Trophoblast cell (in vitro differentiated cells and primary cell): ENCODE results near the gene CIDEC.
A peak's percentile ranks its signal among the peaks of the same experiment; 100 is the strongest.

Source experiments
- DNase-seq, 2 donors: peaks; one replicate each; pipeline ENCODE4 v3.0.0-alpha.2; 2016
- H2AFZ ChIP-seq: 2 replicates; pipeline ENCODE4 v1.6.1; 2013; ENCODE audit warnings: low read length, moderate library complexity, mild to moderate bottlenecking; ENCODE audit not compliant: insufficient read depth, poor library complexity
- H2AK5ac ChIP-seq: 2 replicates; pipeline ENCODE4 v1.6.1; 2013; ENCODE audit warnings: mild to moderate bottlenecking, low read length
- H2BK120ac ChIP-seq: 2 replicates; pipeline ENCODE4 v1.6.1; 2013; ENCODE audit warnings: low read length, mild to moderate bottlenecking, moderate library complexity; ENCODE audit not compliant: insufficient read depth, poor library complexity
- H2BK12ac ChIP-seq: 2 replicates; pipeline ENCODE4 v1.6.1; 2013; ENCODE audit warnings: mild to moderate bottlenecking, low read length, moderate library complexity
- H2BK5ac ChIP-seq: 2 replicates; pipeline ENCODE4 v1.6.1; 2013; ENCODE audit warnings: low read length, low read depth, moderate library complexity, mild to moderate bottlenecking; ENCODE audit not compliant: poor library complexity
- H3K14ac ChIP-seq: 2 replicates; pipeline ENCODE4 v1.6.1; 2013; ENCODE audit warnings: mild to moderate bottlenecking, low read length
- H3K18ac ChIP-seq: 2 replicates; pipeline ENCODE4 v1.6.1; 2013; ENCODE audit warnings: mild to moderate bottlenecking, low read length
- H3K23ac ChIP-seq: 2 replicates; pipeline ENCODE4 v1.6.1; 2013; ENCODE audit warnings: low read length
- H3K27ac ChIP-seq: 2 replicates; pipeline ENCODE4 v1.5.1; 2013; ENCODE audit warnings: low read depth, mild to moderate bottlenecking, inconsistent platforms, low read length, moderate library complexity
- H3K27me3 ChIP-seq: 2 replicates; pipeline ENCODE4 v1.6.1; 2013; ENCODE audit warnings: inconsistent platforms, mild to moderate bottlenecking, low read length, moderate library complexity; ENCODE audit not compliant: insufficient read depth
- H3K36me3 ChIP-seq, 2 experiments: 1 replicate in 1 of 2; 2 replicates in 1 of 2; pipeline ENCODE4 v1.6.1; 2013; ENCODE audit warnings: low read length in 2 of 2, mild to moderate bottlenecking in 2 of 2, moderate library complexity in 1 of 2; ENCODE audit not compliant: insufficient read depth in 2 of 2, control insufficient read depth in 1 of 2
- H3K4ac ChIP-seq: 2 replicates; pipeline ENCODE4 v1.6.1; 2013; ENCODE audit warnings: low read depth, mild to moderate bottlenecking, low read length, moderate library complexity
- H3K4me1 ChIP-seq, 2 experiments: 1 replicate in 1 of 2; 2 replicates in 1 of 2; pipeline ENCODE4 v1.6.1; 2013; ENCODE audit warnings: low read length in 2 of 2, mild to moderate bottlenecking in 2 of 2, moderate library complexity in 1 of 2; ENCODE audit not compliant: insufficient read depth in 2 of 2, control insufficient read depth in 1 of 2
- H3K4me2 ChIP-seq: 2 replicates; pipeline ENCODE4 v1.6.1; 2013; ENCODE audit warnings: inconsistent platforms, mild to moderate bottlenecking, low read length, moderate library complexity
- H3K4me3 ChIP-seq: 2 replicates; pipeline ENCODE4 v1.5.1; 2013; ENCODE audit warnings: mild to moderate bottlenecking, low read depth, low read length, inconsistent platforms
- H3K79me1 ChIP-seq: one replicate; pipeline ENCODE4 v1.6.1; 2013; ENCODE audit warnings: low read length
- H3K79me2 ChIP-seq: 2 replicates; pipeline ENCODE4 v1.6.1; 2013; ENCODE audit warnings: low read length, mild to moderate bottlenecking; ENCODE audit not compliant: control insufficient read depth, insufficient read depth, poor library complexity
- H3K9ac ChIP-seq: 2 replicates; pipeline ENCODE4 v1.6.1; 2013; ENCODE audit warnings: mild to moderate bottlenecking, low read length
- H3K9me3 ChIP-seq: 2 replicates; pipeline ENCODE4 v1.6.1; 2013; ENCODE audit warnings: low read depth, mild to moderate bottlenecking, control low read depth, inconsistent platforms, low read length; ENCODE audit not compliant: insufficient read depth
- H4K12ac ChIP-seq: 2 replicates; pipeline ENCODE4 v1.6.1; 2013; ENCODE audit warnings: low read depth, mild to moderate bottlenecking, low read length, moderate library complexity
- H4K8ac ChIP-seq: 2 replicates; pipeline ENCODE4 v1.6.1; 2013; ENCODE audit warnings: low read depth, mild to moderate bottlenecking, low read length, moderate library complexity
- H4K91ac ChIP-seq: one replicate; pipeline ENCODE4 v1.6.1; 2013; ENCODE audit warnings: low read depth, mild to moderate bottlenecking, low read length, moderate library complexity
- WGBS: extraction: QIAGEN DNeasy Blood & Tissue Kit; methylation state at CpG from one replicate; pipeline ENCODE4 v1.1.7; 2013; ENCODE audit warnings: missing lambda C conversion rate; ENCODE audit not compliant: insufficient read length, insufficient coverage; ENCODE audit errors: extremely low coverage; 5-methylcytosine and 5-hydroxymethylcytosine counted together

The CIDEC gene

DNA sequence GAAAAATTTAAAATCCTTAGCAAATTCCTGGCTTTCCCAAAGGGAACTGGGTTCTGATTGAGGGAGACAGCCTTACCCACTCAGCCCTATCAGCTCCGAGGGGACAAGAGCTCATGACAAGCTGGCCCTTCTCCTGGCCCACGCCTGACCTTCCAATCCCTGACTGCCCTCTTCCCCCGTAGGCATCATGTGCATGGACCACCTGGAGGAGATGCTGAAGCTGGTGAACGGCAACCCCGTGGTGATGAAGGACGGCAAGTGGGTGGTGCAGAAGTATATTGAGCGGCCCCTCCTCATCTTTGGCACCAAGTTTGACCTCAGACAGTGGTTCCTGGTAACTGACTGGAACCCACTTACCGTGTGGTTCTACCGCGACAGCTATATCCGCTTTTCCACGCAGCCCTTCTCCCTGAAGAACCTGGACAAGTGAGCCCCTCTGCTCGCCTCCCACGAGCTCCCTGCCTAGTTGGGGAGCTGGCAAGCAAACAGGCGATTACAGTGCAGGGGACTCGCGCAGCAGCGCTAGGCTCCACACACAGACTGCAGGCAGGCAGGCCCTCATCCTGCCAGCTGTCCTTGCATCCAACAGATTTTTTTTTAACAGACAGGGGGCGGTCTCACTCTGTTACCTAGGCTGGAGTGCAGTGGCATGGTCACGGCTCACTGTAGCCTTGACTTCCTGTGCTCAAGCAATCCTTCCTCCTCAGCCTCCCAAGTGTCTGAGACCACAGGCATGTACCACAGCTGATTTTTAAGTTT lies 53.1 kb downstream of the CIDEC start:
- Histone ChIP-seq H3K79me1 (no peaks in the 10 kb centered on the region), H2AFZ (no peak overlapping the region), H3K23ac (no peak overlapping the region), H4K91ac (no peak overlapping the region), H3K79me2 (no peaks in the 10 kb centered on the region), H3K14ac (no peak overlapping the region), H3K9me3 (peaks cover 3% of the 10 kb centered on the region), H2BK12ac (no peak overlapping the region), H3K18ac (no peak overlapping the region), H3K27ac (no peak overlapping the region), H4K12ac (no peak overlapping the region), H4K8ac (no peak overlapping the region), H3K36me3 (peaks cover 3 to 10% of the 10 kb centered on the region in 2 experiments), H2BK5ac (no peak overlapping the region), H2AK5ac (no peak overlapping the region), H3K4me1 (no peaks in the 10 kb centered on the region), H3K4me3 (no peak overlapping the region), H3K27me3 (no peaks in the 10 kb centered on the region), H3K9ac (no peak overlapping the region), H3K4ac (no peak overlapping the region), H2BK120ac (no peak overlapping the region), H3K4me2 (no peak overlapping the region)
- WGBS = no CpG with 5 or more reads among the region's 20 CpGs
- DNase-seq = peak; percentile 43 to 76

GRCh38 chr3:9825451-9826040 lies 54.5 kb downstream of the CIDEC start:
- Histone ChIP-seq H3K4me2 (no peak overlapping the region), H3K27ac (no peak overlapping the region), H4K91ac (no peak overlapping the region), H3K9me3 (peaks cover 3% of the 10 kb centered on the region), H3K23ac (no peak overlapping the region), H3K79me1 (no peaks in the 10 kb centered on the region), H3K9ac (no peak overlapping the region), H2BK12ac (no peak overlapping the region), H3K18ac (no peak overlapping the region), H3K36me3 (peaks cover 3 to 8% of the 10 kb centered on the region in 2 experiments), H4K8ac (no peak overlapping the region), H2BK5ac (no peak overlapping the region), H3K79me2 (no peaks in the 10 kb centered on the region), H4K12ac (no peak overlapping the region), H2AFZ (no peak overlapping the region), H3K27me3 (no peaks in the 10 kb centered on the region), H2AK5ac (no peak overlapping the region), H3K14ac (no peak overlapping the region), H3K4ac (no peak overlapping the region), H3K4me1 (no peaks in the 10 kb centered on the region), H3K4me3 (no peak overlapping the region), H2BK120ac (no peak overlapping the region)
- DNase-seq = no peak
- WGBS = no CpG with 5 or more reads among the region's 14 CpGs

DNA sequence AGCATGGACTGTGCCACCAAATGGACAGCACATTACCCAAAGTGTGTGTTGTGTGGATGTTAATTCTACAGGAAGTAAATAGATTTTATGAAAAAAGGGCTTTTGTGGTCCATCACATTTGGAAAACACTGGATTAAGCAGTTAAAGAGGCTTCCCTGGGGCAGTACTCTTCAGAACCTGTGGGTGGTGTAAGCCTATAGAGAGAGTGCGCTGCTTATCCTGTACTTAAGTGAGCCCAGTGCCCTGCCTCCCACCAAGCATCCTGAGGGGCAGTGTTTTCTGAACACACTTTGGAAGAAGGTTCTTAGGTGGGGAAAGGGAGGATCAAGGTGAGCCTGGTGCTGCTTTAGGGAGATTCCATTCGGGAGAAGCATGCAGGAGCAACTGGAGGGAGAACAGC lies 59.1 kb downstream of the CIDEC start:
- Histone ChIP-seq H3K18ac (no peak overlapping the region), H2AFZ (no peak overlapping the region), H3K79me2 (no peaks in the 10 kb centered on the region), H3K9me3 (no peaks in the 10 kb centered on the region), H2BK120ac (no peak overlapping the region), H3K79me1 (no peaks in the 10 kb centered on the region), H3K4ac (no peak overlapping the region), H3K4me1 (no peaks in the 10 kb centered on the region), H3K4me3 (no peak overlapping the region), H4K91ac (no peak overlapping the region), H4K8ac (no peak overlapping the region), H2BK5ac (no peak overlapping the region), H4K12ac (no peak overlapping the region), H2AK5ac (no peak overlapping the region), H3K14ac (no peak overlapping the region), H3K27me3 (no peaks in the 10 kb centered on the region), H3K23ac (no peak overlapping the region), H3K27ac (no peak overlapping the region), H3K36me3 (peaks cover 0 to 8% of the 10 kb centered on the region in 2 experiments), H3K9ac (no peak overlapping the region), H3K4me2 (no peak overlapping the region), H2BK12ac (no peak overlapping the region)
- DNase-seq = peak in 1 of 2 donors; percentile 18
- no CpG with 5 or more reads among the region's 2 CpGs for WGBS

DNA sequence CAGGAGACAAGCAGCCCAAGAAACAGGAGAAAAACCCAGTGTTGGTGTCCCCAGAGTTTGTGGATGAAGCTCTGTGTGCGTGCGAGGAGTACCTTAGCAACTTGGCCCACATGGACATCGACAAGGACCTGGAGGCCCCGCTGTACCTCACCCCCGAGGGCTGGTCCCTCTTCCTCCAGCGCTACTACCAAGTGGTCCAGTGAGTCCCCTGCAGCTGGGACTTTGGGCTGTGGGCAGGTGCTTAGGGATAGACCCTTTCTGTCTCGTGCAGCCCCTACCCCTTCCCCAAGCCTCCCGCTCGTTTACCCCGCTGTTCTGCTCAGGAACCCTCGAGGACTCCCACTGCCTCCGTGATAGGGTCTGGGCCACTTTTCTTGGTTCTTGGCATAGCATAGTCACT lies 59.5 kb downstream of the CIDEC start:
- Histone ChIP-seq H2BK12ac (no peak overlapping the region), H3K4me2 (no peak overlapping the region), H2BK5ac (no peak overlapping the region), H3K4me1 (no peaks in the 10 kb centered on the region), H4K91ac (no peak overlapping the region), H3K79me2 (no peaks in the 10 kb centered on the region), H3K14ac (no peak overlapping the region), H3K23ac (no peak overlapping the region), H4K12ac (no peak overlapping the region), H4K8ac (no peak overlapping the region), H2AK5ac (no peak overlapping the region), H3K9ac (no peak overlapping the region), H3K36me3 (peaks cover 0 to 8% of the 10 kb centered on the region in 2 experiments), H3K79me1 (no peaks in the 10 kb centered on the region), H3K4me3 (no peak overlapping the region), H3K9me3 (no peaks in the 10 kb centered on the region), H3K27ac (no peak overlapping the region), H3K4ac (no peak overlapping the region), H3K18ac (no peak overlapping the region), H2AFZ (no peak overlapping the region), H3K27me3 (no peaks in the 10 kb centered on the region), H2BK120ac (no peak overlapping the region)
- no peak for DNase-seq
- no CpG with 5 or more reads among the region's 12 CpGs for WGBS
